Measurements from ENCODE around the gene POFUT2.

DNA sequence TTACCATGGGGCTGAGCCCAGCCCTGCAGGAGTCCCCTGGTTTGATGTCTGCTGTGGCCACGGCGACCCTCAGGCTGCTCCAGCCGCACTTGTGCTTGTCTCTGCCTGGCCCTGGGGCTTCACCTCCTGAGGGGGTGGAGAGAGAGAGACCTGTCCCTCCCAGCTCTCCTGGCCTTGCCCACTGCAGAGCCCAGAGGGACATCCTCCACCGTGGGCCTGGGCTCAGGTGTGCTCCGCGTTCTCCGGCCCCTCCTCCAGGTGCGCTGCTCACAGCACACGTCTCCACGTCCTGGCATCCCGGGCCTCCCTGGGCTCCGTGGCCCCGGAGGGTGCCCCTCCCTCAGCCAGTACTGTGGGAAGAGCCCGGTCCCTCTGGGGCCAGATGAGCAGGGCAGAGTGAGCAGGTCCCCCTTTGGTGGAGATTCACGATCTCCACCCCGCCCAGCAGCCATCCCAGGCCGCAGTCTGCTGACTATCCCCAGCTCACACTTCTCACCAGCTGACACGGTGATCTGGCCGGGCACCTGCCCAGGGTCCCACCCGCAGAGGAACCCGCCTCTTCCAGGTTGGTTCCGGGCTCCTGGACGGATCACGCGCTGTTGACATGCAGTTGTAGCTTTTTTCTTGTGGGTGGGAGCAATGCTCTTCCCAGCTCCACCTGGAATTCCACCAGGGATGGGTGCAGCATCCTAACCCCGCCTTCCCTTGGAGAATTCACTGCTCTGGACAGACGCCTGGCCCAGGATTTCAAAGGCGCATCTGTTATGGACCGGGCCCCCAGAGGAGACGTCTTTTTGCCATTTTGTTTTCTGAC lies 41.8 kb upstream of the POFUT2 start:
- TF ChIP-seq ZNF274 (IDR thresholded peaks at IDR 0.05; ENCODE audit: low read depth, low read length), result no peak
- no peak for TF ChIP-seq YY1 (IDR thresholded peaks at IDR 0.05; ENCODE audit: insufficient read depth, insufficient read length)
